ENCODE measurements around the gene TMX2. TPM values are rescaled to one million over a fixed set of nuclear protein-coding genes. Genes with fewer than 3 reads are reported as not detected.

TMX2 gene
- total RNA-seq, 1 donor from 2014 or later = 64.2 TPM

GRCh38 chr11:57770793-57771192, 58.4 kb downstream of the TMX2 start:
- ATAC-seq (no peak), DNase-seq (no peak)
- no peaks in the 10 kb centered on the region for H3K36me3 ChIP-seq
- H3K27me3 ChIP-seq (ENCODE audit: low read depth) = no peaks in the 10 kb centered on the region
- H3K4me3 ChIP-seq = no peak overlapping the region
- intact Hi-C loops (cut with DNase I) = no loop called here
- peak overlapping the region; percentile 37 for H3K27ac ChIP-seq
- no peaks in the 10 kb centered on the region for H3K9me3 ChIP-seq
- no peak for TF ChIP-seq CTCF (IDR thresholded peaks at IDR 0.05)
- H3K4me1 ChIP-seq = peaks cover 98% of the 10 kb centered on the region

GRCh38 chr11:57771365-57771764, 59.0 kb downstream of the TMX2 start:
- ATAC-seq = no peak
- no peak overlapping the region for H3K27ac ChIP-seq

GRCh38 chr11:57772562-57772961, 60.2 kb downstream of the TMX2 start:
- TF ChIP-seq CTCF (IDR thresholded peaks at IDR 0.05) = no peak
- peak overlapping the region; percentile 14 for H3K27ac ChIP-seq

More at GRCh38 chr11:57771365-57771764, 59.0 kb downstream of the TMX2 start:
- no peaks in the 10 kb centered on the region for H3K9me3 ChIP-seq
- H3K27me3 ChIP-seq (ENCODE audit: low read depth) = no peaks in the 10 kb centered on the region
- peaks cover 98% of the 10 kb centered on the region for H3K4me1 ChIP-seq
- H3K4me3 ChIP-seq = no peak overlapping the region
- DNase-seq = no peak
- intact Hi-C loops (cut with DNase I) = no loop called here
- H3K36me3 ChIP-seq = no peaks in the 10 kb centered on the region
- no peak for TF ChIP-seq CTCF (IDR thresholded peaks at IDR 0.05)

GRCh38 chr11:57773026-57773598, 60.7 kb downstream of the TMX2 start:
- peaks cover 98% of the 10 kb centered on the region for H3K4me1 ChIP-seq
- H3K27ac ChIP-seq = peak overlapping the region; percentile 89
- no peaks in the 10 kb centered on the region for H3K27me3 ChIP-seq (ENCODE audit: low read depth)
- intact Hi-C loops (cut with DNase I) = no loop called here
- H3K4me3 ChIP-seq = no peak overlapping the region
- no peak for DNase-seq
- ATAC-seq = no peak
- no peak for TF ChIP-seq CTCF (IDR thresholded peaks at IDR 0.05)
- no peaks in the 10 kb centered on the region for H3K9me3 ChIP-seq
- H3K36me3 ChIP-seq = no peaks in the 10 kb centered on the region

More at GRCh38 chr11:57772562-57772961, 60.2 kb downstream of the TMX2 start:
- DNase-seq (no peak), ATAC-seq (peak; percentile 29 to 39)
- H3K9me3 ChIP-seq = no peaks in the 10 kb centered on the region
- peaks cover 98% of the 10 kb centered on the region for H3K4me1 ChIP-seq
- no peaks in the 10 kb centered on the region for H3K36me3 ChIP-seq
- no peaks in the 10 kb centered on the region for H3K27me3 ChIP-seq (ENCODE audit: low read depth)
- no peak overlapping the region for H3K4me3 ChIP-seq
- intact Hi-C loops (cut with DNase I) = no loop called here

GRCh38 chr11:57775491-57775890, 63.1 kb downstream of the TMX2 start:
- intact Hi-C loops (cut with DNase I) = no loop called here
- peak overlapping the region; percentile 15 for H3K4me3 ChIP-seq

More at GRCh38 chr11:57775491-57775890, 63.1 kb downstream of the TMX2 start:
- H3K27ac ChIP-seq = peak overlapping the region; percentile 89
- peaks cover 99% of the 10 kb centered on the region for H3K4me1 ChIP-seq
- no peaks in the 10 kb centered on the region for H3K9me3 ChIP-seq
- TF ChIP-seq CTCF (IDR thresholded peaks at IDR 0.05) = no peak
- no peak for ATAC-seq
- H3K27me3 ChIP-seq (ENCODE audit: low read depth) = no peaks in the 10 kb centered on the region
- H3K36me3 ChIP-seq = no peaks in the 10 kb centered on the region
- DNase-seq = no peak

Measured in lower lobe of right lung (tissue), 2 donors.